ENCODE results near the gene CLK3. TPM values are rescaled to one million over a fixed set of nuclear protein-coding genes. Genes with fewer than 3 reads are reported as not detected.

Gene CLK3
- total and polyA plus RNA-seq, 2 of the 13 experiments (the other 11 are each of a cell fraction or from before 2014, with no cell fraction given), result 41.5 to 82.0 TPM

DNA sequence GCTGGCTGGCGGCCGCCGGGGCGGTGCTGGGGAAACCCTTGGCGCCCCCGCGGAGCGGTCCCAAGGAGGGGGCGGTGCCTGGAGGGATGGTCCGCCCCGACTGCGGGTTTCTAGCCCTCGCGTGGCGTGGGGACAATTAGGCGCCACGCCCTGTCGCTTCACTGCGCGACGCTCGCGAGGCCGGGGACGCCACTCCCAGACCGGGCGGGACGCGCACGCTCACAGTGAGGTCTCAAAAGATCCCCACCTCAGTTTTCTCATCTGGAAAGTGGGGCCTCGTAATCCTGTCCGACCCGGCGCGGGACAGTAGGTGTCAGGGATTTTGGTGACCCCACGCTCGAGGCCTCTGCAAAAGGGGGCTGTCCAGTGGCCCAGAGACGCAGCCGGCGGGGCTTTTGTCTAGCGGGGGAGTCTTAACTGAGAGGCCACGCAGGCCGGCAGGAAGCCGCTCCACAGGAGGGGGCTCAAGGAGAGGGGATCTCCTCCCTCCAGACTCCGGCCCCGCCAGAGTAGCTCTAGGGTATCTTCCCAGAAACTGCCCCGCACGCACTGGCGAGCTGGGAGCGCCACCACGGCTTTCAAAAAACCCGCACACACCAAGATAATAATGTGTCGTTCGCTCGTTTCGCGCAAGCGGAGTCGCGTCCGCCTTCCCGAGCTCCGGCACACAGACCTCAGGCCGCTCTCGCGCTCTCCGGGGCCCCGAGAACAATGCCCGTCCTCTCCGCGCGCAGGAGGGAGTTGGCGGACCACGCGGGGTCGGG lies 710 bp upstream of the CLK3 start (continued):
- TF ChIP-seq, protein P1, sequence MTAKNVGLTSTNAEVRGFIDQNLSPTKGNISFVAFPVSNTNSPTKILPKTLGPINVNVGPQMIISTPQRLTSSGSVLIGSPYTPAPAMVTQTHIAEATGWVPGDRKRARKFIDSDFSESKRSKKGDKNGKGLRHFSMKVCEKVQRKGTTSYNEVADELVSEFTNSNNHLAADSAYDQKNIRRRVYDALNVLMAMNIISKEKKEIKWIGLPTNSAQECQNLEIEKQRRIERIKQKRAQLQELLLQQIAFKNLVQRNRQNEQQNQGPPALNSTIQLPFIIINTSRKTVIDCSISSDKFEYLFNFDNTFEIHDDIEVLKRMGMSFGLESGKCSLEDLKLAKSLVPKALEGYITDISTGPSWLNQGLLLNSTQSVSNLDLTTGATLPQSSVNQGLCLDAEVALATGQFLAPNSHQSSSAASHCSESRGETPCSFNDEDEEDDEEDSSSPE (CRISPR knock-in tag; IDR thresholded peaks at IDR 0.05), result 0 out of 2 replicates have a peak, but pooled peaks have one; percentile 16
- TF ChIP-seq, protein P2, sequence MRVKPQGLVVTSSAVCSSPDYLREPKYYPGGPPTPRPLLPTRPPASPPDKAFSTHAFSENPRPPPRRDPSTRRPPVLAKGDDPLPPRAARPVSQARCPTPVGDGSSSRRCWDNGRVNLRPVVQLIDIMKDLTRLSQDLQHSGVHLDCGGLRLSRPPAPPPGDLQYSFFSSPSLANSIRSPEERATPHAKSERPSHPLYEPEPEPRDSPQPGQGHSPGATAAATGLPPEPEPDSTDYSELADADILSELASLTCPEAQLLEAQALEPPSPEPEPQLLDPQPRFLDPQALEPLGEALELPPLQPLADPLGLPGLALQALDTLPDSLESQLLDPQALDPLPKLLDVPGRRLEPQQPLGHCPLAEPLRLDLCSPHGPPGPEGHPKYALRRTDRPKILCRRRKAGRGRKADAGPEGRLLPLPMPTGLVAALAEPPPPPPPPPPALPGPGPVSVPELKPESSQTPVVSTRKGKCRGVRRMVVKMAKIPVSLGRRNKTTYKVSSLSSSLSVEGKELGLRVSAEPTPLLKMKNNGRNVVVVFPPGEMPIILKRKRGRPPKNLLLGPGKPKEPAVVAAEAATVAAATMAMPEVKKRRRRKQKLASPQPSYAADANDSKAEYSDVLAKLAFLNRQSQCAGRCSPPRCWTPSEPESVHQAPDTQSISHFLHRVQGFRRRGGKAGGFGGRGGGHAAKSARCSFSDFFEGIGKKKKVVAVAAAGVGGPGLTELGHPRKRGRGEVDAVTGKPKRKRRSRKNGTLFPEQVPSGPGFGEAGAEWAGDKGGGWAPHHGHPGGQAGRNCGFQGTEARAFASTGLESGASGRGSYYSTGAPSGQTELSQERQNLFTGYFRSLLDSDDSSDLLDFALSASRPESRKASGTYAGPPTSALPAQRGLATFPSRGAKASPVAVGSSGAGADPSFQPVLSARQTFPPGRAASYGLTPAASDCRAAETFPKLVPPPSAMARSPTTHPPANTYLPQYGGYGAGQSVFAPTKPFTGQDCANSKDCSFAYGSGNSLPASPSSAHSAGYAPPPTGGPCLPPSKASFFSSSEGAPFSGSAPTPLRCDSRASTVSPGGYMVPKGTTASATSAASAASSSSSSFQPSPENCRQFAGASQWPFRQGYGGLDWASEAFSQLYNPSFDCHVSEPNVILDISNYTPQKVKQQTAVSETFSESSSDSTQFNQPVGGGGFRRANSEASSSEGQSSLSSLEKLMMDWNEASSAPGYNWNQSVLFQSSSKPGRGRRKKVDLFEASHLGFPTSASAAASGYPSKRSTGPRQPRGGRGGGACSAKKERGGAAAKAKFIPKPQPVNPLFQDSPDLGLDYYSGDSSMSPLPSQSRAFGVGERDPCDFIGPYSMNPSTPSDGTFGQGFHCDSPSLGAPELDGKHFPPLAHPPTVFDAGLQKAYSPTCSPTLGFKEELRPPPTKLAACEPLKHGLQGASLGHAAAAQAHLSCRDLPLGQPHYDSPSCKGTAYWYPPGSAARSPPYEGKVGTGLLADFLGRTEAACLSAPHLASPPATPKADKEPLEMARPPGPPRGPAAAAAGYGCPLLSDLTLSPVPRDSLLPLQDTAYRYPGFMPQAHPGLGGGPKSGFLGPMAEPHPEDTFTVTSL (CRISPR knock-in tag; IDR thresholded peaks at IDR 0.05; ENCODE audit: borderline replicate concordance), result no peak
- TF ChIP-seq, protein P3, sequence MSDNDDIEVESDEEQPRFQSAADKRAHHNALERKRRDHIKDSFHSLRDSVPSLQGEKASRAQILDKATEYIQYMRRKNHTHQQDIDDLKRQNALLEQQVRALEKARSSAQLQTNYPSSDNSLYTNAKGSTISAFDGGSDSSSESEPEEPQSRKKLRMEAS (IDR thresholded peaks at IDR 0.05), result peak; percentile 61
- TF ChIP-seq ZNF124 (CRISPR knock-in tag; IDR thresholded peaks at IDR 0.05) (no peak), CHD2 (IDR thresholded peaks at IDR 0.05; ENCODE audit: low read depth, low read length) (peak; percentile 73), ZNF496 (CRISPR knock-in tag; IDR thresholded peaks at IDR 0.05; ENCODE audit: insufficient replicate concordance) (no peak), MAFG (CRISPR knock-in tag; IDR thresholded peaks at IDR 0.05) (0 out of 2 replicates have a peak, but pooled peaks have one; percentile 38), ZNF350 (CRISPR knock-in tag; IDR thresholded peaks at IDR 0.05; ENCODE audit: borderline replicate concordance, low read depth) (0 out of 2 replicates have a peak, but pooled peaks have one; percentile 4), AGO2 (optimal IDR thresholded peaks at IDR 0.05; ENCODE audit: low read depth, low read length) (peak; percentile 46)
- TF ChIP-seq, protein P4, sequence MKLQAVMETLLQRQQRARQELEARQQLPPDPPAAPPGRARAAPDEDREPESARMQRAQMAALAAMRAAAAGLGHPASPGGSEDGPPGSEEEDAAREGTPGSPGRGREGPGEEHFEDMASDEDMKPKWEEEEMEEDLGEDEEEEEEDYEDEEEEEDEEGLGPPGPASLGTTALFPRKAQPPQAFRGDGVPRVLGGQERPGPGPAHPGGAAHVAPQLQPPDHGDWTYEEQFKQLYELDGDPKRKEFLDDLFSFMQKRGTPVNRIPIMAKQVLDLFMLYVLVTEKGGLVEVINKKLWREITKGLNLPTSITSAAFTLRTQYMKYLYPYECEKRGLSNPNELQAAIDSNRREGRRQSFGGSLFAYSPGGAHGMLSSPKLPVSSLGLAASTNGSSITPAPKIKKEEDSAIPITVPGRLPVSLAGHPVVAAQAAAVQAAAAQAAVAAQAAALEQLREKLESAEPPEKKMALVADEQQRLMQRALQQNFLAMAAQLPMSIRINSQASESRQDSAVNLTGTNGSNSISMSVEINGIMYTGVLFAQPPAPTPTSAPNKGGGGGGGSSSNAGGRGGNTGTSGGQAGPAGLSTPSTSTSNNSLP (IDR thresholded peaks at IDR 0.05; ENCODE audit: low read depth, low read length), result no peak
- TF ChIP-seq, protein P5, sequence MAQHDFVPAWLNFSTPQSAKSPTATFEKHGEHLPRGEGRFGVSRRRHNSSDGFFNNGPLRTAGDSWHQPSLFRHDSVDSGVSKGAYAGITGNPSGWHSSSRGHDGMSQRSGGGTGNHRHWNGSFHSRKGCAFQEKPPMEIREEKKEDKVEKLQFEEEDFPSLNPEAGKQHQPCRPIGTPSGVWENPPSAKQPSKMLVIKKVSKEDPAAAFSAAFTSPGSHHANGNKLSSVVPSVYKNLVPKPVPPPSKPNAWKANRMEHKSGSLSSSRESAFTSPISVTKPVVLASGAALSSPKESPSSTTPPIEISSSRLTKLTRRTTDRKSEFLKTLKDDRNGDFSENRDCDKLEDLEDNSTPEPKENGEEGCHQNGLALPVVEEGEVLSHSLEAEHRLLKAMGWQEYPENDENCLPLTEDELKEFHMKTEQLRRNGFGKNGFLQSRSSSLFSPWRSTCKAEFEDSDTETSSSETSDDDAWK (CRISPR knock-in tag; IDR thresholded peaks at IDR 0.05), result no peak
- TF ChIP-seq, protein P6, sequence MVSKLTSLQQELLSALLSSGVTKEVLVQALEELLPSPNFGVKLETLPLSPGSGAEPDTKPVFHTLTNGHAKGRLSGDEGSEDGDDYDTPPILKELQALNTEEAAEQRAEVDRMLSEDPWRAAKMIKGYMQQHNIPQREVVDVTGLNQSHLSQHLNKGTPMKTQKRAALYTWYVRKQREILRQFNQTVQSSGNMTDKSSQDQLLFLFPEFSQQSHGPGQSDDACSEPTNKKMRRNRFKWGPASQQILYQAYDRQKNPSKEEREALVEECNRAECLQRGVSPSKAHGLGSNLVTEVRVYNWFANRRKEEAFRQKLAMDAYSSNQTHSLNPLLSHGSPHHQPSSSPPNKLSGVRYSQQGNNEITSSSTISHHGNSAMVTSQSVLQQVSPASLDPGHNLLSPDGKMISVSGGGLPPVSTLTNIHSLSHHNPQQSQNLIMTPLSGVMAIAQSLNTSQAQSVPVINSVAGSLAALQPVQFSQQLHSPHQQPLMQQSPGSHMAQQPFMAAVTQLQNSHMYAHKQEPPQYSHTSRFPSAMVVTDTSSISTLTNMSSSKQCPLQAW (CRISPR knock-in tag; IDR thresholded peaks at IDR 0.05), result peak; percentile 33; the same call in 1 of the 2 replicates
- TF ChIP-seq, protein P7, sequence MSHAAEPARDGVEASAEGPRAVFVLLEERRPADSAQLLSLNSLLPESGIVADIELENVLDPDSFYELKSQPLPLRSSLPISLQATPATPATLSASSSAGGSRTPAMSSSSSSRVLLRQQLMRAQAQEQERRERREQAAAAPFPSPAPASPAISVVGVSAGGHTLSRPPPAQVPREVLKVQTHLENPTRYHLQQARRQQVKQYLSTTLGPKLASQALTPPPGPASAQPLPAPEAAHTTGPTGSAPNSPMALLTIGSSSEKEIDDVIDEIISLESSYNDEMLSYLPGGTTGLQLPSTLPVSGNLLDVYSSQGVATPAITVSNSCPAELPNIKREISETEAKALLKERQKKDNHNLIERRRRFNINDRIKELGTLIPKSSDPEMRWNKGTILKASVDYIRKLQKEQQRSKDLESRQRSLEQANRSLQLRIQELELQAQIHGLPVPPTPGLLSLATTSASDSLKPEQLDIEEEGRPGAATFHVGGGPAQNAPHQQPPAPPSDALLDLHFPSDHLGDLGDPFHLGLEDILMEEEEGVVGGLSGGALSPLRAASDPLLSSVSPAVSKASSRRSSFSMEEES (CRISPR knock-in tag; IDR thresholded peaks at IDR 0.05), result no peak
